Trophoblast cell (in vitro differentiated cells and primary cell): ENCODE data around the gene HIVEP3.

Experiments used
- DNase-seq, 2 donors: peaks; one replicate each; pipeline ENCODE4 v3.0.0-alpha.2; 2016
- H2AFZ ChIP-seq: 2 replicates; pipeline ENCODE4 v1.6.1; 2013; ENCODE audit warnings: low read length, moderate library complexity, mild to moderate bottlenecking; ENCODE audit not compliant: insufficient read depth, poor library complexity
- H2AK5ac ChIP-seq: 2 replicates; pipeline ENCODE4 v1.6.1; 2013; ENCODE audit warnings: mild to moderate bottlenecking, low read length
- H2BK120ac ChIP-seq: 2 replicates; pipeline ENCODE4 v1.6.1; 2013; ENCODE audit warnings: low read length, mild to moderate bottlenecking, moderate library complexity; ENCODE audit not compliant: insufficient read depth, poor library complexity
- H2BK12ac ChIP-seq: 2 replicates; pipeline ENCODE4 v1.6.1; 2013; ENCODE audit warnings: mild to moderate bottlenecking, low read length, moderate library complexity
- H2BK5ac ChIP-seq: 2 replicates; pipeline ENCODE4 v1.6.1; 2013; ENCODE audit warnings: low read length, low read depth, moderate library complexity, mild to moderate bottlenecking; ENCODE audit not compliant: poor library complexity
- H3K14ac ChIP-seq: 2 replicates; pipeline ENCODE4 v1.6.1; 2013; ENCODE audit warnings: mild to moderate bottlenecking, low read length
- H3K18ac ChIP-seq: 2 replicates; pipeline ENCODE4 v1.6.1; 2013; ENCODE audit warnings: mild to moderate bottlenecking, low read length
- H3K23ac ChIP-seq: 2 replicates; pipeline ENCODE4 v1.6.1; 2013; ENCODE audit warnings: low read length
- H3K27ac ChIP-seq: 2 replicates; pipeline ENCODE4 v1.5.1; 2013; ENCODE audit warnings: low read depth, mild to moderate bottlenecking, inconsistent platforms, low read length, moderate library complexity
- H3K27me3 ChIP-seq: 2 replicates; pipeline ENCODE4 v1.6.1; 2013; ENCODE audit warnings: inconsistent platforms, mild to moderate bottlenecking, low read length, moderate library complexity; ENCODE audit not compliant: insufficient read depth
- H3K36me3 ChIP-seq, 2 experiments: 1 replicate in 1 of 2; 2 replicates in 1 of 2; pipeline ENCODE4 v1.6.1; 2013; ENCODE audit warnings: low read length in 2 of 2, mild to moderate bottlenecking in 2 of 2, moderate library complexity in 1 of 2; ENCODE audit not compliant: insufficient read depth in 2 of 2, control insufficient read depth in 1 of 2
- H3K4ac ChIP-seq: 2 replicates; pipeline ENCODE4 v1.6.1; 2013; ENCODE audit warnings: low read depth, mild to moderate bottlenecking, low read length, moderate library complexity
- H3K4me1 ChIP-seq, 2 experiments: 1 replicate in 1 of 2; 2 replicates in 1 of 2; pipeline ENCODE4 v1.6.1; 2013; ENCODE audit warnings: low read length in 2 of 2, mild to moderate bottlenecking in 2 of 2, moderate library complexity in 1 of 2; ENCODE audit not compliant: insufficient read depth in 2 of 2, control insufficient read depth in 1 of 2
- H3K4me2 ChIP-seq: 2 replicates; pipeline ENCODE4 v1.6.1; 2013; ENCODE audit warnings: inconsistent platforms, mild to moderate bottlenecking, low read length, moderate library complexity
- H3K4me3 ChIP-seq: 2 replicates; pipeline ENCODE4 v1.5.1; 2013; ENCODE audit warnings: mild to moderate bottlenecking, low read depth, low read length, inconsistent platforms
- H3K79me1 ChIP-seq: one replicate; pipeline ENCODE4 v1.6.1; 2013; ENCODE audit warnings: low read length
- H3K79me2 ChIP-seq: 2 replicates; pipeline ENCODE4 v1.6.1; 2013; ENCODE audit warnings: low read length, mild to moderate bottlenecking; ENCODE audit not compliant: control insufficient read depth, insufficient read depth, poor library complexity
- H3K9ac ChIP-seq: 2 replicates; pipeline ENCODE4 v1.6.1; 2013; ENCODE audit warnings: mild to moderate bottlenecking, low read length
- H3K9me3 ChIP-seq: 2 replicates; pipeline ENCODE4 v1.6.1; 2013; ENCODE audit warnings: low read depth, mild to moderate bottlenecking, control low read depth, inconsistent platforms, low read length; ENCODE audit not compliant: insufficient read depth
- H4K12ac ChIP-seq: 2 replicates; pipeline ENCODE4 v1.6.1; 2013; ENCODE audit warnings: low read depth, mild to moderate bottlenecking, low read length, moderate library complexity
- H4K8ac ChIP-seq: 2 replicates; pipeline ENCODE4 v1.6.1; 2013; ENCODE audit warnings: low read depth, mild to moderate bottlenecking, low read length, moderate library complexity
- H4K91ac ChIP-seq: one replicate; pipeline ENCODE4 v1.6.1; 2013; ENCODE audit warnings: low read depth, mild to moderate bottlenecking, low read length, moderate library complexity
- WGBS: extraction: QIAGEN DNeasy Blood & Tissue Kit; methylation state at CpG from one replicate; pipeline ENCODE4 v1.1.7; 2013; ENCODE audit warnings: missing lambda C conversion rate; ENCODE audit not compliant: insufficient read length, insufficient coverage; ENCODE audit errors: extremely low coverage; 5-methylcytosine and 5-hydroxymethylcytosine counted together

Gene HIVEP3

GRCh38 chr1:41711581-41711980 lies 207.1 kb downstream of the HIVEP3 start:
- no peak overlapping the region for H3K4me2 ChIP-seq
- no peak overlapping the region for H2AFZ ChIP-seq
- H3K27ac ChIP-seq = no peak overlapping the region
- no peak overlapping the region for H2BK120ac ChIP-seq
- WGBS = no CpG with 5 or more reads among the region's 12 CpGs
- no peak overlapping the region for H2AK5ac ChIP-seq
- H3K79me2 ChIP-seq = no peaks in the 10 kb centered on the region
- no peak overlapping the region for H3K23ac ChIP-seq
- no peak overlapping the region for H2BK5ac ChIP-seq
- H3K27me3 ChIP-seq = no peaks in the 10 kb centered on the region
- H3K9me3 ChIP-seq = no peaks in the 10 kb centered on the region
- no peak overlapping the region for H3K4ac ChIP-seq
- no peak overlapping the region for H3K4me3 ChIP-seq
- no peaks in the 10 kb centered on the region for H3K79me1 ChIP-seq
- H3K18ac ChIP-seq = no peak overlapping the region
- peaks cover 0 to 4% of the 10 kb centered on the region in 2 experiments for H3K4me1 ChIP-seq
- H3K36me3 ChIP-seq = no peaks in the 10 kb centered on the region
- no peak overlapping the region for H4K12ac ChIP-seq
- no peak overlapping the region for H3K14ac ChIP-seq
- H2BK12ac ChIP-seq = no peak overlapping the region
- H4K91ac ChIP-seq = no peak overlapping the region
- H3K9ac ChIP-seq = no peak overlapping the region
- H4K8ac ChIP-seq = no peak overlapping the region
- DNase-seq = no peak

GRCh38 chr1:41710980-41711379 lies 207.7 kb downstream of the HIVEP3 start:
- Histone ChIP-seq H3K4me1 (peaks cover 0 to 4% of the 10 kb centered on the region in 2 experiments), H3K27ac (no peak overlapping the region), H3K14ac (no peak overlapping the region), H3K4ac (no peak overlapping the region), H3K4me2 (no peak overlapping the region), H4K91ac (no peak overlapping the region), H3K27me3 (no peaks in the 10 kb centered on the region), H3K36me3 (no peaks in the 10 kb centered on the region), H3K9ac (no peak overlapping the region), H2BK5ac (no peak overlapping the region), H4K12ac (no peak overlapping the region), H3K79me1 (no peaks in the 10 kb centered on the region), H2BK120ac (no peak overlapping the region), H3K9me3 (no peaks in the 10 kb centered on the region), H3K4me3 (no peak overlapping the region), H3K23ac (no peak overlapping the region), H3K79me2 (no peaks in the 10 kb centered on the region), H2BK12ac (no peak overlapping the region), H3K18ac (no peak overlapping the region), H2AK5ac (no peak overlapping the region), H4K8ac (no peak overlapping the region), H2AFZ (no peak overlapping the region)
- WGBS = no CpG with 5 or more reads among the region's 9 CpGs
- DNase-seq = no peak

- DNase-seq = no peak
- Histone ChIP-seq H3K4me2 (no peak overlapping the region), H2AFZ (no peak overlapping the region), H2BK12ac (no peak overlapping the region), H3K36me3 (no peaks in the 10 kb centered on the region), H4K8ac (no peak overlapping the region), H3K27ac (no peak overlapping the region), H3K14ac (no peak overlapping the region), H3K9me3 (no peaks in the 10 kb centered on the region), H3K79me1 (no peaks in the 10 kb centered on the region), H2BK120ac (no peak overlapping the region), H3K4me1 (peaks cover 0 to 4% of the 10 kb centered on the region in 2 experiments), H4K91ac (no peak overlapping the region), H3K23ac (no peak overlapping the region), H3K27me3 (no peaks in the 10 kb centered on the region), H2AK5ac (no peak overlapping the region), H2BK5ac (no peak overlapping the region), H3K4me3 (no peak overlapping the region), H3K9ac (no peak overlapping the region), H3K4ac (no peak overlapping the region), H3K79me2 (no peaks in the 10 kb centered on the region), H4K12ac (no peak overlapping the region), H3K18ac (no peak overlapping the region)
- no CpG with 5 or more reads among the region's 4 CpGs for WGBS
These were observed 208.8 kb downstream of the HIVEP3 start for GRCh38 chr1:41709873-41710272.

GRCh38 chr1:41709331-41709730 lies 209.4 kb downstream of the HIVEP3 start:
- no peak overlapping the region for H2AK5ac ChIP-seq
- no peaks in the 10 kb centered on the region for H3K27me3 ChIP-seq
- H3K9me3 ChIP-seq = no peaks in the 10 kb centered on the region
- no peak overlapping the region for H3K4ac ChIP-seq
- WGBS = no CpG with 5 or more reads among the region's 4 CpGs
- no peaks in the 10 kb centered on the region for H3K36me3 ChIP-seq
- no peak overlapping the region for H3K14ac ChIP-seq
- no peak overlapping the region for H3K23ac ChIP-seq
- peaks cover 0 to 4% of the 10 kb centered on the region in 2 experiments for H3K4me1 ChIP-seq
- no peak for DNase-seq
- H2BK120ac ChIP-seq = no peak overlapping the region
- no peak overlapping the region for H3K18ac ChIP-seq
- H4K8ac ChIP-seq = no peak overlapping the region
- H2AFZ ChIP-seq = no peak overlapping the region
- H3K79me2 ChIP-seq = no peaks in the 10 kb centered on the region
- no peak overlapping the region for H4K91ac ChIP-seq
- no peaks in the 10 kb centered on the region for H3K79me1 ChIP-seq
- H3K4me3 ChIP-seq = no peak overlapping the region
- H3K4me2 ChIP-seq = no peak overlapping the region
- H2BK5ac ChIP-seq = no peak overlapping the region
- H4K12ac ChIP-seq = no peak overlapping the region
- H3K27ac ChIP-seq = no peak overlapping the region
- H2BK12ac ChIP-seq = no peak overlapping the region
- H3K9ac ChIP-seq = no peak overlapping the region
